HepG2 (cell line): ENCODE results near the gene CNFN.

Experiments used
- CTCF ChIP-seq: sonication (generic); formaldehyde crosslinking; IDR thresholded peaks from 2 replicates; pipeline ENCODE4 v1.5.0; 2020; ENCODE audit warnings: mild to moderate bottlenecking, missing genetic modification reagents, moderate library complexity
- MXI1 ChIP-seq: IDR thresholded peaks from 3 replicates; pipeline ENCODE4 v1.6.1; 2012; ENCODE audit warnings: low read depth, low read length, inconsistent platforms, borderline replicate concordance
- SP1 ChIP-seq, 2 experiments: fragments of 450-650 bp in 1 of 2; sonication (generic) in 1 of 2; formaldehyde crosslinking in 1 of 2; IDR thresholded peaks; 2 replicates each; pipeline versions ENCODE4 v1.4.0 to v1.6.1; 2016 to 2020; ENCODE audit warnings: missing genetic modification reagents in 1 of 2
- ZHX1 ChIP-seq: sonication (generic); formaldehyde crosslinking; IDR thresholded peaks from 2 replicates; pipeline ENCODE4 v1.8.1; 2022; ENCODE audit warnings: low read depth, mild to moderate bottlenecking, missing genetic modification reagents
- ZNF224 ChIP-seq: sonication (generic); formaldehyde crosslinking; IDR thresholded peaks from 2 replicates; pipeline ENCODE4 v1.5.0; 2020; ENCODE audit warnings: mild to moderate bottlenecking, missing genetic modification reagents

- TF ChIP-seq SP1 (IDR thresholded peaks at IDR 0.05) (no peak), SP1 (CRISPR knock-in tag; IDR thresholded peaks at IDR 0.05) (no peak), MXI1 (no peak), CTCF (CRISPR knock-in tag) (no peak), ZNF224 (CRISPR knock-in tag) (no peak), ZHX1 (CRISPR knock-in tag) (no peak)
Observed at GRCh38 chr19:42421101-42421500, 31.0 kb upstream of the CNFN start.
